Measurements from ENCODE around the gene SYCP1. TPM values are rescaled to one million over a fixed set of nuclear protein-coding genes. Genes with fewer than 3 reads are reported as not detected.
"Not testable (repeated sequence)": the region's sequence is repeated elsewhere in the genome, so short reads cannot be mapped to it uniquely, and the experiment has no call there.

The SYCP1 gene, protein sequence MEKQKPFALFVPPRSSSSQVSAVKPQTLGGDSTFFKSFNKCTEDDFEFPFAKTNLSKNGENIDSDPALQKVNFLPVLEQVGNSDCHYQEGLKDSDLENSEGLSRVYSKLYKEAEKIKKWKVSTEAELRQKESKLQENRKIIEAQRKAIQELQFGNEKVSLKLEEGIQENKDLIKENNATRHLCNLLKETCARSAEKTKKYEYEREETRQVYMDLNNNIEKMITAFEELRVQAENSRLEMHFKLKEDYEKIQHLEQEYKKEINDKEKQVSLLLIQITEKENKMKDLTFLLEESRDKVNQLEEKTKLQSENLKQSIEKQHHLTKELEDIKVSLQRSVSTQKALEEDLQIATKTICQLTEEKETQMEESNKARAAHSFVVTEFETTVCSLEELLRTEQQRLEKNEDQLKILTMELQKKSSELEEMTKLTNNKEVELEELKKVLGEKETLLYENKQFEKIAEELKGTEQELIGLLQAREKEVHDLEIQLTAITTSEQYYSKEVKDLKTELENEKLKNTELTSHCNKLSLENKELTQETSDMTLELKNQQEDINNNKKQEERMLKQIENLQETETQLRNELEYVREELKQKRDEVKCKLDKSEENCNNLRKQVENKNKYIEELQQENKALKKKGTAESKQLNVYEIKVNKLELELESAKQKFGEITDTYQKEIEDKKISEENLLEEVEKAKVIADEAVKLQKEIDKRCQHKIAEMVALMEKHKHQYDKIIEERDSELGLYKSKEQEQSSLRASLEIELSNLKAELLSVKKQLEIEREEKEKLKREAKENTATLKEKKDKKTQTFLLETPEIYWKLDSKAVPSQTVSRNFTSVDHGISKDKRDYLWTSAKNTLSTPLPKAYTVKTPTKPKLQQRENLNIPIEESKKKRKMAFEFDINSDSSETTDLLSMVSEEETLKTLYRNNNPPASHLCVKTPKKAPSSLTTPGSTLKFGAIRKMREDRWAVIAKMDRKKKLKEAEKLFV
- total RNA-seq = not detected in 2 replicates

DNA sequence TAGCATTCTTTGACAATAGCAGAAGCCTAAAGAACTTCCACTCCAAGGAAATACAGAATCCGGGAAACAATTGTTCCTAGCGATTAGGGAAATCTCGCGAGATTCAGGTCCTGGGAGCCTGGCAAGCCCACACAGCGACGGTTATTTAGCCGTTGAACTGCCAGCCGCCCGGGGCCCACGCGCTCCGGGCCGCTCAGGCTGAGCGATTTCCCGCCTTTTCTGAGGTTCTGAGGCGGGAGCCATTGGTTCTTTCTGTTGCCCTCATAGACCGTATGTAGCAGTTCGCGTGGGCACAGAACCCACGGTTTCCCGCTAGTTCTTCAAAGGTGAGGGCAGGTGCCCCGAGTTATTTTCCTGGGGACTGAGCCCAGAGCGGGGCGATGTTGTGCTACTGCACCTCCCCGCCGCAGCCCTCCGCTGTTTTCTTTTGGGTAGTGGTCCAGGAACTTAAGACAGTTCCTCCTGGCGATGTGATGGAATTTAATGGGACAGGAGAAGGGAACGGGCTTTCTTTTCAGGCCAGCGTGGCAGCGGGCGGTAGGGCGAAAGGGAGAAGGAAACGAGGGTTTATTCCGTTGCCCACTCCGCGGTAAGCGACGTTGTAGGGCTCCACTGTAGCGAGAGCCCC is at the start of gene SYCP1:
SYCP1 (plus strand) TSS at position 171 of the 628 bp plus-strand sequence. CDS start 602 bp downstream, outside the sequence.
- DNase-seq (ENCODE audit: low read depth) (no peak), FAIRE-seq (no peak)
- TF ChIP-seq, protein P1, sequence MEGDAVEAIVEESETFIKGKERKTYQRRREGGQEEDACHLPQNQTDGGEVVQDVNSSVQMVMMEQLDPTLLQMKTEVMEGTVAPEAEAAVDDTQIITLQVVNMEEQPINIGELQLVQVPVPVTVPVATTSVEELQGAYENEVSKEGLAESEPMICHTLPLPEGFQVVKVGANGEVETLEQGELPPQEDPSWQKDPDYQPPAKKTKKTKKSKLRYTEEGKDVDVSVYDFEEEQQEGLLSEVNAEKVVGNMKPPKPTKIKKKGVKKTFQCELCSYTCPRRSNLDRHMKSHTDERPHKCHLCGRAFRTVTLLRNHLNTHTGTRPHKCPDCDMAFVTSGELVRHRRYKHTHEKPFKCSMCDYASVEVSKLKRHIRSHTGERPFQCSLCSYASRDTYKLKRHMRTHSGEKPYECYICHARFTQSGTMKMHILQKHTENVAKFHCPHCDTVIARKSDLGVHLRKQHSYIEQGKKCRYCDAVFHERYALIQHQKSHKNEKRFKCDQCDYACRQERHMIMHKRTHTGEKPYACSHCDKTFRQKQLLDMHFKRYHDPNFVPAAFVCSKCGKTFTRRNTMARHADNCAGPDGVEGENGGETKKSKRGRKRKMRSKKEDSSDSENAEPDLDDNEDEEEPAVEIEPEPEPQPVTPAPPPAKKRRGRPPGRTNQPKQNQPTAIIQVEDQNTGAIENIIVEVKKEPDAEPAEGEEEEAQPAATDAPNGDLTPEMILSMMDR (IDR thresholded peaks at IDR 0.05; ENCODE audit: insufficient read depth, low read length, severe bottlenecking) = no peak
- Histone ChIP-seq H3K36me3 (ENCODE audit: control insufficient read depth, insufficient read depth, low read length) (no peaks in the 10 kb centered on the region), H3K27me3 (ENCODE audit: control insufficient read depth, insufficient read depth, low read length) (peaks cover 5% of the 10 kb centered on the region), H3K4me3 (ENCODE audit: low read depth, low read length) (no peak within 1 kb of the TSS)

DNA sequence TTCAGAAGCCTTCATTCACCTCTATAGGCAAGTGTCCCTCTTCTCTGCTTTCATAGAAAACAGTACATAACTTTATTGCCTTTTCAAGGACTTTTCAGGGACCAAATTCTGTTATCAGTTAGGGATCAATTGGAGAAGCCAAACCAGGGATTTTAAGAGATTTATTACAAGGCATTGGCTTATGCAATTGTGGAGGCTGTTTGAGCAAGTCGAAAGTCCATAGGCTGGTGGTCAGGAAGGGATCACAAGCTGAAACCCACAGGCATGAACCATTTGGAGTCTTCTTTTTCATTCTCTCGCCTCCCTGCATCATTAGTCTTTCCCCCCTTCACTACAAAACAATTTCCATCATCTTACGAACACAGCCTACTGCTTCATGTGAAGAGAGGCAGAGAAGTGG is 34.8 kb upstream of the SYCP1 start:
- H3K36me3 ChIP-seq (ENCODE audit: control insufficient read depth, insufficient read depth, low read length) = no peaks in the 10 kb centered on the region
- no peak overlapping the region for H3K4me3 ChIP-seq (ENCODE audit: low read depth, low read length)
- DNase-seq (ENCODE audit: low read depth) (no peak), FAIRE-seq (no peak)
- no peaks in the 10 kb centered on the region for H3K27me3 ChIP-seq (ENCODE audit: control insufficient read depth, insufficient read depth, low read length)
- TF ChIP-seq, protein P1 (IDR thresholded peaks at IDR 0.05; ENCODE audit: insufficient read depth, low read length, severe bottlenecking) = no peak

DNA sequence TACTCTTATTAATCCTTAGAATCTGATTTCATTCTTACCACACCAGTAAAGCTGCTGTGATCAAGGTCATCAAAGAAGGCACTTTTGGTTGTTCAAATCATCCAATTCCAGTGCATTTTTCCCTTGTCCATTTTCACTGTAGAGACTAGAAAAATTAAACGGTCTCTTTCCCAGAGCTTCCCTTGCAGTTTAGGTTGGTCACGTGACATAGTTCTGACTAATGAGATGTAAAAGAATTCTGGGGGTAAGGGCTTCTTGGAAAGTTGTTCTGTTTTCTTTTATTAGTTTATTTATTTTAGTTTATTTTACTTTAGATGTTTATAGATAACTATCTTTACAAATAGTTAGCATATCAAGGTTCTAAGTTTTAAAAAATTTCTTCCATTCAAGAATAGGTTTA is 34.3 kb upstream of the SYCP1 start:
- FAIRE-seq = no peak
- H3K36me3 ChIP-seq (ENCODE audit: control insufficient read depth, insufficient read depth, low read length) = no peaks in the 10 kb centered on the region
- TF ChIP-seq, protein P1 (IDR thresholded peaks at IDR 0.05; ENCODE audit: insufficient read depth, low read length, severe bottlenecking) = no peak

DNA sequence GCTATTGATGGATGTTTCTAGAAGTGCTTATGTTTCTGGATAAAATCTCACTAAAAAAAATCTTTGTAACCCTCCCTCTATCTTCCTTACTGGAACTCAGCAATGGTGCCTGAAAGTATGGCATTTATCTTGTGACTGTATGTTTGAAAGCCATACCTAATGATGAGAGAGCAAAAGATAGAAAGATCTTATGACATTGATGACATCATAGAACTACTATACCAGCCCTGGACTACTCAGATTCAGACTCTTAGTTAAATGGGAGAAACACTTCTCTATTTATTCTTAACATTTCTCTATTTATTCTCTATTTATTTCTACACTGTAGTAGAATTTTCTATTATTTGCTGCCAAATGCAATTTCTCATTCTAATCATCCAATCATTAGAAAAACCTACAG is 32.7 kb upstream of the SYCP1 start:
- no peak for FAIRE-seq
- TF ChIP-seq, protein P1 (IDR thresholded peaks at IDR 0.05; ENCODE audit: insufficient read depth, low read length, severe bottlenecking) = no peak
- H3K36me3 ChIP-seq (ENCODE audit: control insufficient read depth, insufficient read depth, low read length) = no peaks in the 10 kb centered on the region
- no peaks in the 10 kb centered on the region for H3K27me3 ChIP-seq (ENCODE audit: control insufficient read depth, insufficient read depth, low read length)
- H3K4me3 ChIP-seq (ENCODE audit: low read depth, low read length) = no peak overlapping the region
- no peak for DNase-seq (ENCODE audit: low read depth)

More for the DNA sequence above, 34.3 kb upstream of the SYCP1 start:
- H3K27me3 ChIP-seq (ENCODE audit: control insufficient read depth, insufficient read depth, low read length) = no peaks in the 10 kb centered on the region
- no peak overlapping the region for H3K4me3 ChIP-seq (ENCODE audit: low read depth, low read length)
- no peak for DNase-seq (ENCODE audit: low read depth)

DNA sequence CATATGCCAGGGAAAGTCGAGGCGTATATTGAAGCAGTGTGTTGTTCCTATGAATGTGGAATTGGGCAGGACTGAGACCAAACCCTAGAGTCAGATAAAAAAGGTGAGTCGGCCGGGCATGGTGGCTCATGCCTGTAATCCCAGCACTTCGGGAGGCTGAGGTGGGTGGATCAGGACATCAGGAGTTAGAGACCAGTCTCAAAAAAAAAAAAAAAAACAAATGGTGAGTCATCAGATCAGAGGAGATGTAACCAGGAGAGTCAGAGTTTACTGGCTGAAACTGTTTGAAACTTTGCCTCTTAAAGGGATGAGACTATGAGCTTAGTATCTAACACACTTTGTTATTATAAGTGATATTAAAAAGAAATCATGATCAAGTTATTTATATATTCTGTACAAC is 26.4 kb upstream of the SYCP1 start:
- FAIRE-seq (no peak), DNase-seq (ENCODE audit: low read depth) (peak; percentile 90)
- TF ChIP-seq, protein P1 (IDR thresholded peaks at IDR 0.05; ENCODE audit: insufficient read depth, low read length, severe bottlenecking) = no peak
- Histone ChIP-seq H3K27me3 (ENCODE audit: control insufficient read depth, insufficient read depth, low read length) (no peaks in the 10 kb centered on the region), H3K36me3 (ENCODE audit: control insufficient read depth, insufficient read depth, low read length) (no peaks in the 10 kb centered on the region), H3K4me3 (ENCODE audit: low read depth, low read length) (no peak overlapping the region)

DNA sequence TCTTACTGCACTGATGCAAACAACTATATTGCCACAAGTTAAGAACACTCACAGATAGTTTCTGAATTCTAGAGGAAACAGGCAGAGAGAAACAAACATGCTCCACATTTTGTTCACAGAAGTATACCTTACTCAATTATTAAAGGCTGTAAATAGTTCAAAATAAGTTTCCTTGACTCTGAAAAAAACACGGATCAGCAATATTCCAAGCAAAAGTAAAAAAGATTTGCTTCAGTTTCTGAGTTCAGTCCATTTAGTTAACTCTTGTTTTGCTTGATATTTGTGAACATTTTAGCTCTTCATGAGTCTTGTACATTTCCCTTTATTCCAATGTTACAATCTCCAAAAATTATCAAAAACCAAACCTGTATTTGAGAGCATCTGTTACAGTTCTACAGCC is 24.6 kb upstream of the SYCP1 start:
- H3K27me3 ChIP-seq (ENCODE audit: control insufficient read depth, insufficient read depth, low read length); H3K4me3 ChIP-seq (ENCODE audit: low read depth, low read length); H3K36me3 ChIP-seq (ENCODE audit: control insufficient read depth, insufficient read depth, low read length); DNase-seq (ENCODE audit: low read depth); FAIRE-seq: not testable (repeated sequence)
